ENCODE results near the gene SLC2A2.

Gene SLC2A2

GRCh38 chr3:171026597-171027293 is at the start of gene SLC2A2:
SLC2A2 (minus strand) TSS chr3:171026720; CDS start chr3:171026670, 50 bp downstream.
- DNase-seq, result no peak

- no peak for DNase-seq
These were observed 45.9 kb upstream of the SLC2A2 start for GRCh38 chr3:171072432-171072831.

- no peak for DNase-seq
These were observed 42.1 kb upstream of the SLC2A2 start for GRCh38 chr3:171068658-171069057.

GRCh38 chr3:171066206-171066605 is 39.7 kb upstream of the SLC2A2 start:
- no peak for DNase-seq

- DNase-seq, result no peak
These were observed 39.2 kb upstream of the SLC2A2 start for GRCh38 chr3:171065732-171066131.

GRCh38 chr3:171064461-171064860 is 37.9 kb upstream of the SLC2A2 start:
- no peak for DNase-seq

GRCh38 chr3:171061749-171062148 is 35.2 kb upstream of the SLC2A2 start:
- no peak for DNase-seq

GRCh38 chr3:171059978-171060377 is 33.5 kb upstream of the SLC2A2 start:
- DNase-seq, result no peak

GRCh38 chr3:171058873-171059603 is 32.5 kb upstream of the SLC2A2 start:
- DNase-seq, result no peak

- DNase-seq, result no peak
These were observed 31.5 kb upstream of the SLC2A2 start for GRCh38 chr3:171058058-171058457.

GRCh38 chr3:171057072-171057471 is 30.6 kb upstream of the SLC2A2 start:
- DNase-seq, result no peak

- DNase-seq, result no peak
These were observed 30.0 kb upstream of the SLC2A2 start for GRCh38 chr3:171056528-171056927.

- no peak for DNase-seq
These were observed 29.0 kb upstream of the SLC2A2 start for GRCh38 chr3:171055336-171056178.

GRCh38 chr3:171054921-171055320 is 28.4 kb upstream of the SLC2A2 start:
- no peak for DNase-seq

- DNase-seq, result no peak
These were observed 27.7 kb upstream of the SLC2A2 start for GRCh38 chr3:171054231-171054630.

GRCh38 chr3:171049861-171050444 is 23.4 kb upstream of the SLC2A2 start:
- peak; percentile 79 for DNase-seq

GRCh38 chr3:171046760-171047159 is 20.2 kb upstream of the SLC2A2 start:
- no peak for DNase-seq

- peak; percentile 60 for DNase-seq
These were observed 18.6 kb upstream of the SLC2A2 start for GRCh38 chr3:171044835-171045793.

- DNase-seq, result no peak
These were observed 17.9 kb upstream of the SLC2A2 start for GRCh38 chr3:171044384-171044783.

- no peak for DNase-seq
These were observed 13.2 kb upstream of the SLC2A2 start for GRCh38 chr3:171039674-171040073.

GRCh38 chr3:171038342-171038741 is 11.8 kb upstream of the SLC2A2 start:
- no peak for DNase-seq

GRCh38 chr3:171028779-171029232 is 2.3 kb upstream of the SLC2A2 start:
- DNase-seq, result peak; percentile 71

Data from islet precursor cell (in vitro differentiated cells).